Measurements from ENCODE around the gene THADA. TPM values are rescaled to one million over a fixed set of nuclear protein-coding genes. Genes with fewer than 3 reads are reported as not detected.

Gene THADA
- total RNA-seq, 1 experiment from 2014 or later, result 27.5 TPM

- peaks cover 21% of the 10 kb centered on the region for H3K4me1 Mint-ChIP-seq
- no peak for DNase-seq (ENCODE audit: low spot score)
- H3K9me3 Mint-ChIP-seq, result no peaks in the 10 kb centered on the region
- ATAC-seq, result no peak
- no peak overlapping the region for H3K4me3 Mint-ChIP-seq
- H3K36me3 Mint-ChIP-seq, result no peaks in the 10 kb centered on the region
- ChIA-PET CTCF (no interaction called here), POLR2A (no interaction called here)
- no peaks in the 10 kb centered on the region for H3K27me3 Mint-ChIP-seq (ENCODE audit: low read depth)
- H3K27ac Mint-ChIP-seq, result no peak overlapping the region
- TF ChIP-seq ZNF281 (CRISPR knock-in tag; IDR thresholded peaks at IDR 0.05) (no peak), TEAD1 (CRISPR knock-in tag; IDR thresholded peaks at IDR 0.05) (no peak), ZNF425 (CRISPR knock-in tag; conservative IDR thresholded peaks at IDR 0.05) (no peak), E2F4 (CRISPR knock-in tag; IDR thresholded peaks at IDR 0.05; ENCODE audit: borderline replicate concordance, low read depth) (no peak), ERG (CRISPR knock-in tag; IDR thresholded peaks at IDR 0.05) (no peak), ZNF219 (CRISPR knock-in tag; IDR thresholded peaks at IDR 0.05; ENCODE audit: borderline replicate concordance) (no peak), ZNF512 (CRISPR knock-in tag; IDR thresholded peaks at IDR 0.05; ENCODE audit: borderline replicate concordance) (no peak), ZNF532 (CRISPR knock-in tag; IDR thresholded peaks at IDR 0.05; ENCODE audit: borderline replicate concordance) (no peak), CREB1 (CRISPR knock-in tag; IDR thresholded peaks at IDR 0.05) (no peak), NFE2L1 (CRISPR knock-in tag; IDR thresholded peaks at IDR 0.05) (no peak), NR2C2 (CRISPR knock-in tag; IDR thresholded peaks at IDR 0.05) (no peak), ATF1 (CRISPR knock-in tag; IDR thresholded peaks at IDR 0.05) (no peak), JAZF1 (CRISPR knock-in tag; IDR thresholded peaks at IDR 0.05) (no peak), CTCF (IDR thresholded peaks at IDR 0.05) (no peak), SOX15 (CRISPR knock-in tag; IDR thresholded peaks at IDR 0.05) (no peak), RELA (CRISPR knock-in tag; IDR thresholded peaks at IDR 0.05; ENCODE audit: borderline replicate concordance) (no peak), USF2 (CRISPR knock-in tag; IDR thresholded peaks at IDR 0.05) (no peak), CREM (CRISPR knock-in tag; IDR thresholded peaks at IDR 0.05) (no peak), ZNF232 (CRISPR knock-in tag; IDR thresholded peaks at IDR 0.05) (no peak)
Observed at GRCh38 chr2:43367012-43367782, 228.6 kb downstream of the THADA start.
